CD4-positive, alpha-beta T cell treated with Interleukin-17A for 1 hour (primary cell): Measurements from ENCODE around the gene STX18.
"Not testable (repeated sequence)": the region's sequence is repeated elsewhere in the genome, so short reads cannot be mapped to it uniquely, and the experiment has no call there.

ENCODE experiments used
- DNase-seq: peaks from one replicate; pipeline ENCODE4 v3.0.0-alpha.2; 2020

Gene STX18

GRCh38 chr4:4474476-4474875 lies 67.4 kb downstream of the STX18 start:
- no peak for DNase-seq

GRCh38 chr4:4472344-4472958 lies 69.4 kb downstream of the STX18 start:
- DNase-seq = no peak

- no peak for DNase-seq
These were observed 70.7 kb downstream of the STX18 start for GRCh38 chr4:4471195-4471594.

GRCh38 chr4:4470208-4470607 lies 71.6 kb downstream of the STX18 start:
- DNase-seq = no peak

- not testable (repeated sequence) for DNase-seq
These were observed 76.6 kb downstream of the STX18 start for GRCh38 chr4:4465238-4465637.

GRCh38 chr4:4462970-4463369 lies 78.9 kb downstream of the STX18 start:
- DNase-seq = peak; percentile 5

GRCh38 chr4:4461850-4462249 lies 80.0 kb downstream of the STX18 start:
- peak; percentile 76 for DNase-seq

GRCh38 chr4:4461178-4461577 lies 80.7 kb downstream of the STX18 start:
- no peak for DNase-seq

GRCh38 chr4:4460759-4461158 lies 81.1 kb downstream of the STX18 start:
- DNase-seq = no peak

GRCh38 chr4:4459181-4459580 lies 82.7 kb downstream of the STX18 start:
- no peak for DNase-seq

GRCh38 chr4:4457803-4458553 lies 83.9 kb downstream of the STX18 start:
- no peak for DNase-seq

- DNase-seq = no peak
These were observed 84.9 kb downstream of the STX18 start for GRCh38 chr4:4456816-4457578.

- DNase-seq = no peak
These were observed 85.5 kb downstream of the STX18 start for GRCh38 chr4:4456351-4456750.

- no peak for DNase-seq
These were observed 86.5 kb downstream of the STX18 start for GRCh38 chr4:4455210-4455865.

- no peak for DNase-seq
These were observed 95.4 kb downstream of the STX18 start for GRCh38 chr4:4446434-4446833.

GRCh38 chr4:4443821-4444220 lies 98.0 kb downstream of the STX18 start:
- no peak for DNase-seq

- DNase-seq = no peak
These were observed 101.4 kb downstream of the STX18 start for GRCh38 chr4:4440333-4441061.

- DNase-seq = no peak
These were observed 102.1 kb downstream of the STX18 start for GRCh38 chr4:4439782-4440181.

GRCh38 chr4:4438891-4439290 lies 103.0 kb downstream of the STX18 start:
- DNase-seq = no peak

- DNase-seq = no peak
These were observed 103.9 kb downstream of the STX18 start for GRCh38 chr4:4437798-4438470.

GRCh38 chr4:4436244-4436823 lies 105.5 kb downstream of the STX18 start:
- no peak for DNase-seq

GRCh38 chr4:4433941-4434340 lies 107.9 kb downstream of the STX18 start:
- no peak for DNase-seq
